Pancreas (tissue), 10 donors: ENCODE measurements around the gene SLC9A4. TPM values are rescaled to one million over a fixed set of nuclear protein-coding genes. Genes with fewer than 3 reads are reported as not detected.

ENCODE experiments used
- ATAC-seq, 4 donors: fragments of 200-7000 bp; cut with Tn5 transposase; one replicate each; pipeline versions ENCODE4 v1.8.0 to v1.9.1; 2020; ENCODE audit warnings: mild to moderate bottlenecking in 4 of 4, moderate library complexity in 4 of 4
- DNase-seq, 6 donors: peaks; one replicate each; pipeline ENCODE4 v3.0.0-alpha.2; 2020
- FAIRE-seq: peaks from 2 replicates; lab custom pipeline; 2012; peaks lifted over from hg19 to GRCh38; lab: Jason Lieb, UNC
- H3K27ac ChIP-seq, 4 donors: fragments of 200-600 bp; sonication (generic); 1 replicate in 3 of 4; 2 replicates in 1 of 4; pipeline versions ENCODE4 v1.5.0 to v1.8.0; 2020
- H3K27me3 ChIP-seq, 4 donors: fragments of 200-600 bp; one replicate each; pipeline ENCODE4 v1.8.0; 2021
- H3K36me3 ChIP-seq, 3 donors: fragments of 200-600 bp; sonication (generic) in 1 of 3; one replicate each; pipeline versions ENCODE4 v1.5.0 to v1.8.0; 2020 to 2021
- H3K4me1 ChIP-seq, 3 donors: fragments of 200-600 bp; one replicate each; pipeline ENCODE4 v1.8.0; 2021
- H3K4me3 ChIP-seq, 4 donors: fragments of 200-600 bp; sonication (generic) in 2 of 4; one replicate each; pipeline versions ENCODE4 v1.5.0 to v1.8.0; 2020 to 2021
- H3K9me3 ChIP-seq, 4 donors: fragments of 200-600 bp; one replicate each; pipeline ENCODE4 v1.8.0; 2021
- WGBS, 2 donors: extraction: QIAGEN DNeasy Blood & Tissue Kit; methylation state at CpG; one replicate each; pipeline ENCODE4 v1.1.7; 2013; 5-methylcytosine and 5-hydroxymethylcytosine counted together
- intact Hi-C, 3 donors: fragments of 100-400 bp; cut with DNase I; formaldehyde crosslinking; loops; one replicate each; pipeline versions ENCODE4 v1.11.1 to v1.14.2; 2022
- polyA plus RNA-seq, 2 donors: library from polyadenylated mRNA; stranded (reverse); fragments of 200-250 nt; gene quantifications; one replicate each; pipeline ENCODE4 v1.2.3, GENCODE V29; 2013
- total RNA-seq, 6 donors: library from RNA; stranded (reverse); fragmentation: NEBNext Ultra II Directional in 4 of 6; extraction: Animal tissue kit (Norgen Biotek cat#: 25700) in 4 of 6; gene quantifications; one replicate each; pipeline versions ENCODE4 v1.2.1 to v1.2.4, GENCODE V29; 2021 to 2023
- TF ChIP-seq, protein P1 (sequence below), 4 donors: fragments of 200-600 bp; sonication (generic) in 3 of 4; IDR thresholded peaks; one replicate each; pipeline versions ENCODE4 v1.5.0 to v1.8.0; 2021; ENCODE audit warnings: antibody characterized with exemption in 4 of 4
- donor health status: healthy with polysubstance abuse.
- donor health status: DM: no; HTN: no; CAD: no; lungs with moderate emphysema.
- donor health status: DM: no; HTN: no; CAD: no.
- donor health status: control.
- donor health status: control.
- donor health status: Bipolar disorder and iron deficiency.
- donor health status: DM: yes; HTN: yes; CAD: no.
- donor health status: DM: no; HTN: no; CAD: no.
- donor health status: DM: no; HTN: no; CAD: no.
- donor health status: DM: yes; HTN: yes; CAD: no.

SLC9A4 gene
- total and polyA plus RNA-seq, 8 donors, result 0.03 to 0.41 (median 0.09) TPM; not detected in 5

DNA sequence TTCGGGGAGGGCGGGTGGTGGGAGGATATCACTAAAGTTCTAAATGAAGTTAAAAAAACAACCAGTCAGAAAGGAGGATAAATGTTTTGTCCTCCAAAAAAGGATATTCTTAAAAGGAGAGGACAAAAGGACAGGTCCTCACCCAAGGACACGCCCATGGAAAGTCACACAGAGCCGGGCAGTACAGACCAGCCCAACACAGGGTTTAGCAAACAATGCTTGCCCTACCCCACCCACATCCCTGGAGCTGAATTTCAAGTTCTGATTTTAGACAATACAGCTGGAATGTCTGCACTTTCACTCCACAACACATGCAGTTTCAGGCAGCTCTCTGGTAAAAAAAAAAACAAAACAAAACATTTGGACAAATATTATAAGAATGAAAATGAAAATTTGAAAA lies 67.9 kb downstream of the SLC9A4 start:
- FAIRE-seq, result no peak
- no peak for ATAC-seq
- no peak for DNase-seq

DNA sequence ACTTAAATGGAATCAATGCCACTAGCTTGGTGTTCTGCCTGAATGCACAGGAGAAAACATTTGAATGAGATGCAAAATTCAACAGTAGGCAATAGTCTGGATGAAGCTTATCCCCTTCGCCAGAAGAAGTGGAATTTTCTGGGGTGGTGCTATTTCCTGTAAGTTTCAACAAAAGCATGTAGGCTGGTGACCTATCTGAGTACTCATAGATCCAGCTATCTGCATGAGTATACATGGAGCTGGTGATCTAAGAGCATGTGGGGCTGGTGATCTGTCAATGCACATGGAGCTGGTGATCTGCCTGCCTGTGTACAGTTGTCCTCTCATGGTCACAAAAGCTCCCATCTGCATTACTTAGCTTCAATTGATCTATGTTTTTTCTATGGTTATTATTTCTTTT lies 71.2 kb downstream of the SLC9A4 start:
- 78 to 83% methylated on average over 1 of the region's 1 CpG for WGBS, 2 donors
- no peak overlapping the region for H3K4me3 ChIP-seq
- H3K27ac ChIP-seq, result no peak overlapping the region
- FAIRE-seq, result no peak
- DNase-seq, result no peak
- TF ChIP-seq, protein P1, sequence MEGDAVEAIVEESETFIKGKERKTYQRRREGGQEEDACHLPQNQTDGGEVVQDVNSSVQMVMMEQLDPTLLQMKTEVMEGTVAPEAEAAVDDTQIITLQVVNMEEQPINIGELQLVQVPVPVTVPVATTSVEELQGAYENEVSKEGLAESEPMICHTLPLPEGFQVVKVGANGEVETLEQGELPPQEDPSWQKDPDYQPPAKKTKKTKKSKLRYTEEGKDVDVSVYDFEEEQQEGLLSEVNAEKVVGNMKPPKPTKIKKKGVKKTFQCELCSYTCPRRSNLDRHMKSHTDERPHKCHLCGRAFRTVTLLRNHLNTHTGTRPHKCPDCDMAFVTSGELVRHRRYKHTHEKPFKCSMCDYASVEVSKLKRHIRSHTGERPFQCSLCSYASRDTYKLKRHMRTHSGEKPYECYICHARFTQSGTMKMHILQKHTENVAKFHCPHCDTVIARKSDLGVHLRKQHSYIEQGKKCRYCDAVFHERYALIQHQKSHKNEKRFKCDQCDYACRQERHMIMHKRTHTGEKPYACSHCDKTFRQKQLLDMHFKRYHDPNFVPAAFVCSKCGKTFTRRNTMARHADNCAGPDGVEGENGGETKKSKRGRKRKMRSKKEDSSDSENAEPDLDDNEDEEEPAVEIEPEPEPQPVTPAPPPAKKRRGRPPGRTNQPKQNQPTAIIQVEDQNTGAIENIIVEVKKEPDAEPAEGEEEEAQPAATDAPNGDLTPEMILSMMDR (IDR thresholded peaks at IDR 0.05), result no peak
- no peaks in the 10 kb centered on the region for H3K4me1 ChIP-seq
- ATAC-seq, result no peak
- intact Hi-C loops, result no loop called here
- no peaks in the 10 kb centered on the region for H3K9me3 ChIP-seq
- H3K27me3 ChIP-seq, result no peaks in the 10 kb centered on the region
- H3K36me3 ChIP-seq, result no peaks in the 10 kb centered on the region

More for the DNA sequence above, 67.9 kb downstream of the SLC9A4 start:
- TF ChIP-seq, protein P1 (IDR thresholded peaks at IDR 0.05), result no peak
- Histone ChIP-seq H3K4me3 (no peak overlapping the region), H3K4me1 (no peaks in the 10 kb centered on the region), H3K27ac (no peak overlapping the region), H3K9me3 (no peaks in the 10 kb centered on the region), H3K27me3 (no peaks in the 10 kb centered on the region), H3K36me3 (no peaks in the 10 kb centered on the region)
- WGBS, 2 donors, result 31 to 35% methylated on average over 4 of the region's 4 CpGs
- intact Hi-C loops, result no loop called here

DNA sequence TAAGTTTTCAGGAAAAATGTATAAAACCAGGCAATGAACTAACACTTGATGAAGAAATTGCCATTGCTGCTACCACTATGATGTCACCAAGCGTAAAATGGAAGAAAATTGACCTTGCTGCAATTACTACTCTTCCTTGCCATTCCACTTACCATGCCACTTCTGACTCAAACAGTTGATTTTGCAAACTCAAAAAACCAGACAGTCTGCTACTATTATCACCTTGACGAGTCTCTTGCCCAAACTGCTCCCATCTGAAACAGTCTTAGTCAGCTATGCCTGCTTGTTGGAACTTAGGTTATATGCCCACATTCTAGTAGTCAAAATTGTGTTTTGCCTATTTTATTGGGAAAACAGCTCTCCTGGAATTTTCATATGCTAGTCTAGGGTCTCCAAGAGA lies 74.4 kb downstream of the SLC9A4 start:
- Histone ChIP-seq H3K4me1 (no peaks in the 10 kb centered on the region), H3K4me3 (no peak overlapping the region), H3K27ac (no peak overlapping the region), H3K9me3 (no peaks in the 10 kb centered on the region), H3K27me3 (no peaks in the 10 kb centered on the region), H3K36me3 (no peaks in the 10 kb centered on the region)
- 73 to 74% methylated on average over 2 of the region's 2 CpGs for WGBS, 2 donors
- ATAC-seq, result no peak
- no peak for DNase-seq
- no peak for FAIRE-seq
- intact Hi-C loops, result no loop called here
- TF ChIP-seq, protein P1 (IDR thresholded peaks at IDR 0.05), result no peak

DNA sequence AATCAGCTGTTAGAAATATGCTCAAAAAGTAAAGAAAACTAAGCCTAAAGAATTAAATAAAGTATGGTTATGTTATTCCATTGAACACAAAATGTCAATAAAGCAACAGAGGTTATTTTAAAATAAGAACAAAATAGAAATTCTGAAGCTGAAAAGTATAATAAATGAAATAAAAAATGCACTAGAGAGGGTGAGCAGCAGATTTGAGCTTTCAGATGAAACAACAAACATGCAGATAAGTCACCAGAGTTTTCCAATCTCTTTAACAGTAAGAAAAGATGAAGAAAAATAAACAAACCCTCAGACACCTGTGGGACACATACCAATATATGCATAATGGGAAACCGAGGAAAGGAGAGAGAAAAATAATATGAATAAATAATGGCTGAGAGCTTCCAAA lies 76.0 kb downstream of the SLC9A4 start:
- DNase-seq, result no peak
- 0% methylated on average over 1 of the region's 1 CpG for WGBS, 2 donors
- no peaks in the 10 kb centered on the region for H3K36me3 ChIP-seq
- H3K27ac ChIP-seq, result no peak overlapping the region
- no peaks in the 10 kb centered on the region for H3K9me3 ChIP-seq
- FAIRE-seq, result no peak
- no peaks in the 10 kb centered on the region for H3K27me3 ChIP-seq
- intact Hi-C loops, result no loop called here
- TF ChIP-seq, protein P1 (IDR thresholded peaks at IDR 0.05), result no peak
- no peak for ATAC-seq
- H3K4me3 ChIP-seq, result no peak overlapping the region
- H3K4me1 ChIP-seq, result no peaks in the 10 kb centered on the region

DNA sequence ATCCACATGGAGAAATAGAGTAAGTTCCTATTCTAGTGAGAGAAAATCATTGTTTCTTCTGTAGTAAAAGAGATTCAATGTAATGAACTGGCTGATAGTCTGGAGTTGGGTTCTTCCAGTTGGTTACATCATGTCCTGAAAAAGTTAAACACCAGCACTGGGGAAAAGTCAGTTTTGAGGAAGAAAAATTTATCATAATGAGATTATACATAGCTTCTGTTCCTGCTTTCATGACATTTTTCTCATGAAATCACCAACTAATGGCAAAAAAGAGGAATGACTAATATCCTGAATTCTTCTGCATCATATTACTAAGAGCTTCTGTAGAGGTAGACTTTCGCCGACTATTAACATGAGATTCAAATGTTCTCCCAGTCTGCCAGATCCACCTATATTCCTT lies 77.1 kb downstream of the SLC9A4 start:
- intact Hi-C loops, result no loop called here
- ATAC-seq (no peak), DNase-seq (no peak), FAIRE-seq (no peak)
- Histone ChIP-seq H3K4me3 (no peak overlapping the region), H3K36me3 (no peaks in the 10 kb centered on the region), H3K27me3 (no peaks in the 10 kb centered on the region), H3K4me1 (no peaks in the 10 kb centered on the region), H3K27ac (no peak overlapping the region), H3K9me3 (no peaks in the 10 kb centered on the region)
- 91 to 98% methylated on average over 2 of the region's 2 CpGs for WGBS, 2 donors
- TF ChIP-seq, protein P1 (IDR thresholded peaks at IDR 0.05), result no peak
